A549 (cell line): ENCODE results near the gene GLS.

ENCODE experiments used
- CBX2 ChIP-seq: fragments of 200-600 bp; sonication (generic); IDR thresholded peaks from 2 replicates; pipeline ENCODE4 v1.6.1; 2016; ENCODE audit warnings: low read depth, mild to moderate bottlenecking, borderline replicate concordance
- CEBPB ChIP-seq, 2 experiments: fragments of >200 bp in 1 of 2; sonication (Bioruptor Twin) in 1 of 2; formaldehyde crosslinking in 1 of 2; IDR thresholded peaks; 2 replicates each; pipeline ENCODE4 v1.6.1; 2012 to 2016
- CHD2 ChIP-seq: fragments of 150-350 bp; IDR thresholded peaks from 2 replicates; pipeline ENCODE4 v1.6.1; 2014; ENCODE audit warnings: low read length; ENCODE audit not compliant: partially characterized antibody
- CTCF ChIP-seq: fragments of >200 bp; sonication (Bioruptor Twin); formaldehyde crosslinking; IDR thresholded peaks from 3 replicates; pipeline ENCODE4 v1.5.1; 2016
- E2F6 ChIP-seq: IDR thresholded peaks from 2 replicates; pipeline ENCODE4 v1.6.1; 2012; ENCODE audit warnings: low read depth, borderline replicate concordance
- EP300 ChIP-seq, 2 experiments: fragments of >200 bp; sonication (Bioruptor Twin); formaldehyde crosslinking; IDR thresholded peaks; 2 replicates in 1 of 2; 3 replicates in 1 of 2; pipeline ENCODE4 v1.6.1; 2016 to 2017
- ESRRA ChIP-seq: fragments of 150-350 bp; IDR thresholded peaks from 2 replicates; pipeline ENCODE4 v1.6.1; 2014; ENCODE audit warnings: mild to moderate bottlenecking, low read length, borderline replicate concordance
- FOSB ChIP-seq: fragments of 250-450 bp; sonication (Bioruptor Pico); IDR thresholded peaks from 2 replicates; pipeline ENCODE4 v1.5.0; 2020; ENCODE audit warnings: mild to moderate bottlenecking, moderate library complexity
- HOXA7 ChIP-seq: fragments of 250-450 bp; sonication (Bioruptor Pico); IDR thresholded peaks from 2 replicates; pipeline ENCODE4 v1.5.0; 2020; ENCODE audit warnings: mild to moderate bottlenecking, moderate library complexity
- MYC ChIP-seq: IDR thresholded peaks from 2 replicates; pipeline ENCODE4 v1.6.1; 2012; ENCODE audit warnings: mild to moderate bottlenecking, inconsistent platforms, low read length, improper control_type of control experiment, borderline replicate concordance
- POLR2A ChIP-seq: IDR thresholded peaks from 2 replicates; pipeline ENCODE4 v1.6.1; 2012; ENCODE audit warnings: mild to moderate bottlenecking, low read length
- REST ChIP-seq: fragments of 200-600 bp; sonication (generic); IDR thresholded peaks from 2 replicates; pipeline ENCODE4 v1.6.1; 2016; ENCODE audit warnings: antibody characterized with exemption, mild to moderate bottlenecking, moderate library complexity
- SMC3 ChIP-seq: fragments of >200 bp; sonication (Bioruptor Twin); formaldehyde crosslinking; IDR thresholded peaks from 3 replicates; pipeline ENCODE4 v1.6.1; 2018; ENCODE audit warnings: inconsistent platforms
- USF2 ChIP-seq: fragments of 450-650 bp; IDR thresholded peaks from 2 replicates; pipeline ENCODE4 v1.6.1; 2014; ENCODE audit warnings: antibody characterized with exemption

GRCh38 chr2:190853531-190854383, 26.9 kb upstream of the GLS start:
- TF ChIP-seq EP300 (IDR thresholded peaks at IDR 0.05) = no peak
- TF ChIP-seq POLR2A = no peak
- no peak for TF ChIP-seq REST
- no peak for TF ChIP-seq CTCF
- TF ChIP-seq FOSB (CRISPR knock-in tag) = no peak
- TF ChIP-seq ESRRA = no peak
- no peak for TF ChIP-seq HOXA7
- TF ChIP-seq CBX2 = no peak
- TF ChIP-seq SMC3 = no peak
- no peak for TF ChIP-seq E2F6
- no peak for TF ChIP-seq CHD2
- no peak for TF ChIP-seq USF2
- TF ChIP-seq CEBPB (IDR thresholded peaks at IDR 0.05) = no peak
- TF ChIP-seq MYC = no peak
